PC-9 (cell line): ENCODE measurements around the gene B3GAT1. TPM values are rescaled to one million over a fixed set of nuclear protein-coding genes. Genes with fewer than 3 reads are reported as not detected.

ENCODE experiments used
- BruUV-seq: library from RNA; stranded (reverse); fragments of 400-500 nt; replicated peaks from 2 replicates; lab custom pipeline; 2021; lab: Mats Ljungman, UMichigan
- CTCF ChIA-PET: fragments of 300-600 bp; sonication (Branson Sonifier 250); formaldehyde crosslinking; loops from one replicate; lab custom pipeline; 2022; ENCODE audit warnings: antibody characterized with exemption; lab: Charles Lee
- POLR2A ChIA-PET: fragments of 300-600 bp; sonication (Branson Sonifier 250); formaldehyde crosslinking; loops from one replicate; lab custom pipeline; 2022; ENCODE audit warnings: antibody characterized with exemption; ENCODE audit not compliant: unreplicated experiment; lab: Charles Lee
- DNase-seq, 2 experiments: peaks; one replicate each; pipeline versions ENCODE4 v3.0.0 to v3.0.0-alpha.2; 2015 to 2022; ENCODE audit warnings: mixed read lengths in 1 of 2
- H2AFZ ChIP-seq: fragments of 200-600 bp; sonication (generic); 2 replicates; pipeline ENCODE4 v1.8.1; 2017; ENCODE audit warnings: antibody characterized with exemption
- H3F3A ChIP-seq: fragments of 200-600 bp; sonication (generic); 2 replicates; pipeline ENCODE4 v1.8.1; 2017; ENCODE audit warnings: antibody characterized with exemption, mild to moderate bottlenecking, low read depth; ENCODE audit not compliant: insufficient read depth
- H3K27ac ChIP-seq: fragments of 200-600 bp; sonication (generic); 2 replicates; pipeline ENCODE4 v1.6.1; 2016; ENCODE audit warnings: mixed run types
- H3K27me3 ChIP-seq: fragments of 200-600 bp; sonication (generic); 2 replicates; pipeline ENCODE4 v1.6.1; 2016; ENCODE audit warnings: low read depth, mixed run types; ENCODE audit not compliant: insufficient read depth
- H3K36me3 ChIP-seq: fragments of 200-600 bp; sonication (generic); 2 replicates; pipeline ENCODE4 v1.6.1; 2016; ENCODE audit warnings: low read depth, mixed run types
- H3K4me1 ChIP-seq: fragments of 200-600 bp; sonication (generic); replicated peaks from 2 replicates; pipeline ENCODE4 v1.6.1; 2016; ENCODE audit warnings: mixed run types; ENCODE audit not compliant: insufficient read depth
- H3K4me2 ChIP-seq: fragments of 200-600 bp; sonication (generic); 2 replicates; pipeline ENCODE4 v1.6.1; 2017; ENCODE audit warnings: mixed run types
- H3K4me3 ChIP-seq: fragments of 200-600 bp; sonication (generic); 2 replicates; pipeline ENCODE4 v1.6.1; 2016; ENCODE audit warnings: mixed run types
- H3K79me2 ChIP-seq: fragments of 200-600 bp; sonication (generic); 2 replicates; pipeline ENCODE4 v1.6.1; 2017; ENCODE audit warnings: low read depth, mixed run types
- H3K9me2 ChIP-seq: fragments of 200-600 bp; sonication (generic); 2 replicates; pipeline ENCODE4 v1.8.1; 2017; ENCODE audit warnings: mild to moderate bottlenecking; ENCODE audit not compliant: insufficient read depth
- H3K9me3 ChIP-seq: fragments of 200-600 bp; sonication (generic); 2 replicates; pipeline ENCODE4 v1.8.1; 2016; ENCODE audit warnings: low read depth; ENCODE audit not compliant: insufficient read depth
- H4K20me1 ChIP-seq: fragments of 200-600 bp; sonication (generic); 2 replicates; pipeline ENCODE4 v1.8.1; 2017; ENCODE audit not compliant: insufficient read depth
- CTCF ChIP-seq: fragments of 200-600 bp; sonication (generic); conservative IDR thresholded peaks from 2 replicates; pipeline ENCODE4 v1.6.1; 2017; ENCODE audit warnings: mixed run types, antibody characterized with exemption, mild to moderate bottlenecking, moderate library complexity
- EZH2 ChIP-seq: fragments of 200-600 bp; sonication (generic); IDR thresholded peaks from 2 replicates; pipeline ENCODE4 v1.8.0; 2017; ENCODE audit warnings: antibody characterized with exemption, low read depth
- intact Hi-C: fragments of 100-400 bp; cut with micrococcal nuclease; formaldehyde crosslinking; loops from one replicate; pipeline ENCODE4 v1.10.0; 2022; ENCODE audit not compliant: unreplicated experiment
- total RNA-seq: library from RNA; stranded (reverse); gene quantifications from 2 replicates; pipeline ENCODE4 v1.2.3, GENCODE V29; 2021

Gene B3GAT1
- total RNA-seq, 1 experiment from 2014 or later: not detected

- Histone ChIP-seq H3K79me2 (no peaks in the 10 kb centered on the region), H3F3A (no peaks in the 10 kb centered on the region; the same call in 1 of the 2 replicates), H3K27ac (no peak overlapping the region), H3K4me2 (no peak overlapping the region), H2AFZ (no peak overlapping the region), H4K20me1 (no peaks in the 10 kb centered on the region), H3K27me3 (no peaks in the 10 kb centered on the region), H3K4me3 (no peak overlapping the region), H3K9me2 (no peaks in the 10 kb centered on the region), H3K9me3 (no peaks in the 10 kb centered on the region), H3K36me3 (no peaks in the 10 kb centered on the region), H3K4me1 (peaks cover under 1% of the 10 kb centered on the region; the same call in 1 of the 2 replicates)
- intact Hi-C loops: no loop called here
- TF ChIP-seq EZH2 (no peak), CTCF (no peak)
- POLR2A ChIA-PET: no interaction called here
- no peak for DNase-seq
- CTCF ChIA-PET: no interaction called here
- BruUV-seq: no TSS peak
Observed at GRCh38 chr11:134349802-134350355, 62.2 kb downstream of the B3GAT1 start.

- Histone ChIP-seq H3K4me1 (no peaks in the 10 kb centered on the region), H3F3A (no peaks in the 10 kb centered on the region; the same call in 1 of the 2 replicates), H3K4me3 (no peak overlapping the region), H4K20me1 (no peaks in the 10 kb centered on the region), H3K9me2 (no peaks in the 10 kb centered on the region), H3K27me3 (no peaks in the 10 kb centered on the region), H3K27ac (no peak overlapping the region), H2AFZ (no peak overlapping the region), H3K9me3 (no peaks in the 10 kb centered on the region), H3K4me2 (no peak overlapping the region), H3K79me2 (no peaks in the 10 kb centered on the region), H3K36me3 (no peaks in the 10 kb centered on the region)
- no peak for TF ChIP-seq EZH2
- TF ChIP-seq CTCF: no peak
- POLR2A ChIA-PET: no interaction called here
- intact Hi-C loops: no loop called here
- CTCF ChIA-PET: no interaction called here
- DNase-seq: no peak
- BruUV-seq: no TSS peak
Observed at GRCh38 chr11:134349109-134349801, 62.8 kb downstream of the B3GAT1 start.

GRCh38 chr11:134347441-134347840 is 64.6 kb downstream of the B3GAT1 start:
- Histone ChIP-seq H3K27me3 (no peaks in the 10 kb centered on the region), H3K4me3 (no peak overlapping the region), H2AFZ (no peak overlapping the region), H3F3A (no peaks in the 10 kb centered on the region; the same call in 1 of the 2 replicates), H3K79me2 (no peaks in the 10 kb centered on the region), H3K9me2 (no peaks in the 10 kb centered on the region), H3K9me3 (no peaks in the 10 kb centered on the region), H4K20me1 (no peaks in the 10 kb centered on the region), H3K4me2 (no peak overlapping the region), H3K36me3 (no peaks in the 10 kb centered on the region), H3K27ac (no peak overlapping the region), H3K4me1 (no peaks in the 10 kb centered on the region)
- ChIA-PET POLR2A (no interaction called here), CTCF (no interaction called here)
- BruUV-seq: no TSS peak
- TF ChIP-seq CTCF: no peak
- TF ChIP-seq EZH2: no peak
- intact Hi-C loops: no loop called here
- no peak for DNase-seq
